GM21737 (cell line): ENCODE data around the gene MAN2C1.
"Not testable (repeated sequence)": the region's sequence is repeated elsewhere in the genome, so short reads cannot be mapped to it uniquely, and the experiment has no call there.

ENCODE experiments used
- ATAC-seq: cut with Tn5 transposase; IDR thresholded peaks from one replicate; pipeline ENCODE4 v1.9.1; 2021; ENCODE audit warnings: mild to moderate bottlenecking, moderate library complexity; ENCODE audit not compliant: unreplicated experiment

MAN2C1 gene

GRCh38 chr15:75361361-75361988 lies 6.9 kb downstream of the MAN2C1 start:
- no peak for ATAC-seq

- ATAC-seq = no peak
Measured at GRCh38 chr15:75360856-75361255, 7.6 kb downstream of the MAN2C1 start.

- no peak for ATAC-seq
Measured at GRCh38 chr15:75360391-75360790, 8.0 kb downstream of the MAN2C1 start.

DNA sequence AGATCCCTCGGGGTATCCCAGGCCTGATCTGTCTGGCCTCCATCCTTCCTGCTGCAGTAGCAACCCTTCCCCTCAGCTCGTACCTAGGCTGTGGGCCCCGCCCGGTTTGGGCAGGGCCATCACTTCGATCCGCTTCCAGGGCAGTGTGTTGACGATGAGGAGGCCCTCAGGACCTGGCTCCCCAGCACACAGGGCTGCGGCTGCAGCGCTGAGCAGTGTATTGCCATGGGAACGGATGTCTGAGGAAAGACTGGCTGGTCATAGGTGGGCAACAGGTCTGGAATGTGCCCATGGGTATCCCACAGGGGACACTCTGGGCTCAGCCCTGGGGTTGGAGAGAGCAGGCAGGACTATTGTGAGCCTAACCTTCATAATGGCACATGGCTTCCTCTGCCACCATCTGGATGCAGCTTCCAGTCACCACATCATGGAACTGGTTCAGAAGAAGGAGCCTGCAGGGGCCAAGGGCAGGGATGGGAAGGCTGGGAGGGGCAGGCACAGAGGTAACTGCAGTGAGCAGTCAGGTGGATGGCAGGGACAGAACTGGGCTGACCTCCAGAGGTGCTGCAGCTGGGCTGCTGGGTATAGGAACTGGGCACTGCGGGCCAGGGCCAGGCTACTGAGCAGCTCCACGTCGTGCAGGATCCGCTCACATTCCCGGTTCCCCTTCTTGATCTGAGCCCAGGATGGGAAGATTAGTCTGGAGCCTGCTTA lies 8.7 kb downstream of the MAN2C1 start:
- ATAC-seq = no peak

DNA sequence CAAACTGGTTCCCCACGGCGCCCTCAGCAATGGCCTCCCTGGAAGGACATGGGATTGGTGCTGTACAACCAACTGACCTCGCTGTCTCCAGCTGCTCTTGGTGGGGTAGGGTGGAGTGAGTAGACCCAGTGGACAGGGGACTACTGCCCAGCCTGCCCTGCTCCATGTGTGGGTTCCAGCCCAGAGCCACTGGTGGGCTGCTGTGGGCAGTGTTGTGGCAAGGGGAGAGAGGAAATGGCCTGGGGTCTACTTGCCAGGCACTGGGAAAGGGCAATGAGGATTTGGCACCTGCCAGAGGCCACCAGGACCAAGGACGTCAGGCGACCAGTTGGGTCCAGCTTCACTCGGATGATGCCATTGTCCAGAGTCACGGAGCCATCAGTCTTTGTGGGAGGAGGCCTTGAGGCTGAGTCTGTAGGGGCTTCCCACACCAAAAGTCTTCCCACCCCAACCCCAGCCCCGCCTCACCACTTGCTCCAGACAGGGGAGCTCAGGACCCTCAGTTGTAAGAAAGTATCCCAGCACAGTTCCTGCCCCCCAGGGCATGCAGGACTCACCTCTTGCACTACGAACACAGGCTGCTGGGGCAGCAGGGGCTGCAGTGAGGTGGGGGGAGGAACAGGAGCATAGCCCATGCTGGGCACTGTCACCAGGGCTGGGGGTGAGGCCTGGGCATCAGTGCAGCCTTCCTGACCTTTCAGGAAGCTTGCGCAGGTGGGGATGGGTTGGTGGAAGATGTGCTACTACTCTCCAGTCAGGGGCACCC lies 9.5 kb downstream of the MAN2C1 start:
- no peak for ATAC-seq

DNA sequence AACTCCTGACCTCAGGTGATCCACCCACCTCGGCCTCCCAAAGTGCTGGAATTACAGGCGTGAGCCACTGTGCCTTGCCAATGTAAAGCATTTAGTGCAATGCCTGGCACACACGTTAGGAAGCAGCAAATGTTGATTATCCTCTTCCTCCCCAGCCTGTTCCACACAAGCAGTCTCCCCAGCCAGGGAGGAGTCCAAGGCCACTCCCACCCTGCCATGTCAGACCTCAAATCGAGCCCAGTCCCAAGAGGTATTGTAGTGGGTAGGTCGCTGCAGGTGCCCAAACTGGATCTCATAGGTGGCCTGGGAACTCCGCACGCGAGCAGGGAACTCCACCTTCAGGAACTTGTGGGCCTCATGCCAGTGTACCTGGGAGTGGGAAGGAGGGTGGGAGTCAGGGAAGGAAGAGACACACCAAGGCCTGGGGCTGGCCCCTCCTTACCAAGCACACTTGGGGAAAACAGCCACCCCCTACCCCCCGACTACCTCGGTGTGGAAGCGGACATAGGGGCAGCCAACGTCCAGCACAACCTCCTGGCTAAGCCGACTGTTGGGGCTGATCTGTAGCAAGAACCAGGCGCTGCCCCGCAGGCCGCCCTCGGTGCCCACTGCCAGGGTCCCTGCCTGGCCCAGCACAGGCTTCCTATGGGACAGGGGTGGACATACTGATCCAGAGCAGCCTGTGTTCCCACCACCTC lies 10.3 kb downstream of the MAN2C1 start:
- ATAC-seq = no peak

DNA sequence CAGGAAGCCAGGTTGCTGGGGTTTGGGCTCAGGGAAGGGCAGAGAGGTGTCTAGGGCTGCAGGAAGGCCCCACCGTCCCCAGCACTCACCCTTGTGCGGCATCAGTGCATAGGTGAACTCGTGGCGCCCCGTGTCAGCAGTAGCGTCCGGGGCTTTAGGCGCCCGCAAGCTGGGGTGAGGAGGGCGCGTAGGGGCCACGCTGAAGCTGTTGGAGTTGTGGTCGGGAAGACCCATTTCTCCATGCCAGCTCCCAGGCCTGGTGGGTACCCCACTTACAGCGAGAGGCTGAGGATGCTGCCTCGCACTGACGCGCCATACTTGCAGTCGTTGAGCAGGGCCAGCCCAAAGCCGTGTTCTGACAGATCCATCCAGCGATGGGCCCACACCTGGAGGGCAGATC lies 11.9 kb downstream of the MAN2C1 start:
- ATAC-seq = no peak

GRCh38 chr15:75356006-75356405 lies 12.4 kb downstream of the MAN2C1 start:
- no peak for ATAC-seq

- ATAC-seq = no peak
Measured at GRCh38 chr15:75355369-75355768, 13.0 kb downstream of the MAN2C1 start.

DNA sequence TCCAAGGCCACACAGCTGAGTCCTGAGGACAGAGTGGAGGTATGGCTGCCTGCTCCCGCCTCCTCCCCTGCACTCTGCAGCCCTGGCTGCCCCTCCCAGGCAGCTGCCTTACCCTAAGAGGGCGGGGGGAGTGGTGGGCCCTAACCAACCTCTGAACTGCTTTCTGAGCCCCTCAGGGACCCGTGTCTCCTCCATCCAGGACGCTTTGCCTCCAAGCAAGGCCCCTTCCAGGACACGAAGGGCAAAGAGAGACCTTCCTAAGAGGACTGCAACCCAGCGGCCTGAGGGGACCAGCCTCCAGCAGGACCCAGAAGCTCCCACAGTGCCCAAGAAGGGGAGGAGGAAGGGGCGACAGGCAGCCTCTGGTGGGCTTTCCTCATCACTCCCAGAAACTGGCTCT lies 14.0 kb downstream of the MAN2C1 start:
- no peak for ATAC-seq

DNA sequence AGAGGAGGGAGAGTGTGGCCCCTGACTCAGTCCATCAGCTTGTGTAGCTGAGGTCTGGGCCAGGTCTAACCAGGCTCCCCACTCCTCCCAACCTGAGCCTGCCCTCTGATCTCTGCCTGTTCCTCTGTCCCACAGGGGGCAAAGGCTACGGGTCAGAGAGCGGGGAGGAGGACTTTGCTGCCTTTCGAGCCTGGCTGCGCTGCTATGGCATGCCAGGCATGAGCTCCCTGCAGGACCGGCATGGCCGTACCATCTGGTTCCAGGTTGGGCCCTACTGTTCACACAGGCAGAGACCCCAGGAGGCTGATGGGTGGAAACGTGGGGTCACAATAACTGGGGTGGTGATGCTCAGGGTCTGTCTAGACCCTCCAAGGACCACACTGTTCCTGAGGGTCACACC lies 14.8 kb downstream of the MAN2C1 start:
- no peak for ATAC-seq

DNA sequence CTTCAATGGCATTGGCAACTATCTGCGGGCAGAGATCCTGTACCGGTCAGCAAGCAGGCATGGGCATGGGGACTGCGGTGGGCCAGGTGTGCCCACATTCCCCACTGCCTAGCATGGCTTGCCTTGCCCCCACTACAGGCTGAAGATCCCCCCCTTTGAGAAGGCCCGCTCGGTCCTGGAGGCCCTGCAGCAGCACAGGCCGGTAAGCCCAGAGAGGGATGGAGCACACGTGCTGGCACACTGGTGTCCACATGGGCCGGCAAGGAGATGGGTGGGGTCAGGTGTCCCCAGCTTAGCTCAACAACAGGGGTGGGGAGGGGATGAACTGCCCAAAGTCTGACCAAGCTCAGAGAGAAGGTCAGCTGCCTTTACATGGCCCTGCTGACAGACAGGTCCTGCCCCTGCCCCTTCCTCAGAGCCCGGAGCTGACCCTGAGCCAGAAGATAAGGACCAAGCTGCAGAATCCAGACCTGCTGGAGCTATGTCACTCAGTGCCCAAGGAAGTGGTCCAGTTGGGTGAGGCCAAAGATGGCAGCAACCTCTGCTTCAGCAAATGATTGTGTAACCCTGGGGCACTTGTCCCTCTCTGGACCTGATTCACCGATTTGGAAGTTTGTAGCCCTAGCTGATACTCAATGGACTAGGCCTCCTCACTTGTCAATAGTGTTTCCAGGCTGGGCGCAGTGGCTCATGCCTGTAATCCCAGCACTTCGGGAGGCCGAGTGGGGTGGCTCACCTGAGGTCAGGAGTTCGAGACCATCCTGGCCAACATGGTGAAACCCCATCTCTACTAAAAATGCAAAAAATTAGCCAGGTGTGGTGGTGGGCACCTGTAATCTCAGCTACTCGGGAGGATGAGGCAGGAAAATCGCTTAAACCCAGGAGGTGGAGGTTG lies 16.0 kb downstream of the MAN2C1 start:
- ATAC-seq = no peak

GRCh38 chr15:75350601-75351361 lies 17.6 kb downstream of the MAN2C1 start:
- ATAC-seq = no peak

DNA sequence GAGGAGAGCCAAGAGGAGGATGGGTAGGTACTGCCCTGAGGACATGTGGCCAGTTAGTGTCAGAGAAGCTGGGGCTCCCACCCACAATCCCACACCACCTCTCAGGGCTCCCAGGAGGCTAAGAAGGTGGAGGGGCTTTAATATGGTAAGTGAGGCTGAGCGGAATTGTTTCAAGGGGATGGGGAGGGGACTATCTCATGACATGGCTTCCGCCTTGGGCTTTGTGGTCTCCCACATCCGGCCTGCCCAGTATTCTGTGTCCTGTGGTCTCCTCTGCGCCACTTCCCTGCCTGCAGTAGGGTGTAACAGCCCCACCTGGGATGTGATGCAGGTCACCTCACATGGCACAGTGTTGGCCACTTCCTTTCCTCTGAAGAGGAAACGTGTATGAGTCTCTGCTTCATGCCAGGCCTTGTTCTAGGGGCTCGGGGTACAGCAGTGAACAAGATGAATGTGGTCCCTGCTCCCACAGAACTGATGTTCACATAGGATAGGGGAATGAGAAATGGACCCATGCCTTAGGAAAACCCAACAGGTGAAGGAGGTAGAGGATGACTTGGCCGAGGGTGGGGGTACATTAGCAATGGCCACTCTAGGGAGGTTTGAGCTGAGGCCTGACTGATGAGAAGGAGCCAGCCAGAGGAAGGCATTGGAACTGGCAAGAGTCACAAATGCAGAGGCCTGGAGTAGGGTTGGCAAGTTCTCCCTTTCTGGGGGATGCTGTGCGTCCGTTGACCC lies 18.4 kb downstream of the MAN2C1 start:
- no peak for ATAC-seq

DNA sequence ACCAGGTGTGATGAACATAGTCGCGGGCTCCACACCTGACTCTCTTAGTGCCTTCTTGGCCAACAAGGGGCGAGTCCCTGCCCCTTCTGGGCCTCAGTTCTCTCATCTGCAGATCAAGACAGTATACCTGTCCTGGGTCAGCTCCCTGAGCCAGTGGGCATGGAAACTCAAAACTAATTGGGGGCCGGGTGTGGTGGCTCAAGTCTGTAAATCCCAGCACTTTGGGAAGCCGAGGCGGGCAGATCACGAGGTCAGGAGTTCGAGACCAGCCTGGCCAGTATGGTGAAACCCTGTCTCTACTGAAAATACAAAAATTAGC lies 19.1 kb downstream of the MAN2C1 start:
- ATAC-seq = not testable (repeated sequence)

DNA sequence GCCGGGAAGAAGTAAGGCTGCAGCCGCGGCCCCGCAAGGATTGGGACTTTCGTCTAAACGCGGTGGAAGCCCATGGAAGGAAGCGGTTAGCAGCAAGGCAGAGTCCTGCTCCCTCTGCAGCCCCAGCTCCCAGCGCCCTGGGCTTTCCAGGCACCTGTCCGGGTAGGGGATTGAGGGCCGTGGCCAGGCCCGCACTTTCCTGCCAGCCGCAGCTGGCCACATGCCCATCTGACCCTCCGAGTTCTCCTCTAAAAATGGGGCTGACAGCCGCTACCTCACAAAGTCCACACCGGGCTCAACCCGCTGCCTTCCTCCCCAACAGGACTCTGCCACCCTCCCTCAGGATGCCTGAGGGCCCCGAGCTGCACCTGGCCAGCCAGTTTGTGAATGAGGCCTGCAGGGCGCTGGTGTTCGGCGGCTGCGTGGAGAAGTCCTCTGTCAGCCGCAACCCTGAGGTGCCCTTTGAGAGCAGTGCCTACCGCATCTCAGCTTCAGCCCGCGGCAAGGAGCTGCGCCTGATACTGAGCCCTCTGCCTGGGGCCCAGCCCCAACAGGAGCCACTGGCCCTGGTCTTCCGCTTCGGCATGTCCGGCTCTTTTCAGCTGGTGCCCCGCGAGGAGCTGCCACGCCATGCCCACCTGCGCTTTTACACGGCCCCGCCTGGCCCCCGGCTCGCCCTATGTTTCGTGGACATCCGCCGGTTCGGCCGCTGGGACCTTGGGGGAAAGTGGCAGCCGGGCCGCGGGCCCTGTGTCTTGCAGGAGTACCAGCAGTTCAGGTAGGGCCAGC lies 19.7 kb downstream of the MAN2C1 start:
- no peak for ATAC-seq

DNA sequence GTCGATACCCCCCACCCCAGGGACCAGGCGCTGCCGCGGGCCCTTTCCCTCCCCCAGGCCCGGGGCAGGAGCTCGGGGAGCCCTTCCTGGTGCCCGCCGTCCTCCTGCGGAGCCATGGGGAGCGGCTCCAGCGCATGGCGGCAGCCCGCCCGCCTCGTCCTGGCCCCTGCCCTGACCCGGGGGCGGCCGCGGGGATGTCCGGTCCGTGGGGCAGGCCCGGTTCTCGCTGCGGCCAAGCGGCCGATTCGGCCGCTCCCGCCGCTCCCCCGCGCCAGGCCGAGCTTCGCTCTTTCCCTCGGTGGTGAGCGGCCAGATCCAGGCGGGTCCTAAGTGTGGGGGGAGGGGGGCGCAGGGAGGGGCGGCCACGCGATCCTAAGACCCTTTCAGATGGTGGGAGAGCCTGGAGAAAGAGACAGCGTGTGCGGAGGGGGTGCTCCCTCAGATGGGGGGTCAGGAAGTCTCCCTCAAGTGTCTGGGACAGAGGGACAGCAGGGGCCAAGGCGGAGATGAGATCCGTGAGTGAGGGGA lies 20.3 kb downstream of the MAN2C1 start:
- ATAC-seq = no peak
